Measurements from ENCODE around the gene DOCK1. TPM values are rescaled to one million over a fixed set of nuclear protein-coding genes. Genes with fewer than 3 reads are reported as not detected.

Gene DOCK1
- total and polyA plus RNA-seq, 7 experiments from 2014 or later: 0.11 to 1.2 (median 0.34) TPM; not detected in 2

GRCh38 chr10:127079392-127079791 lies 174.2 kb downstream of the DOCK1 start:
- intact Hi-C loops (cut with micrococcal nuclease): no loop called here
- no peaks in the 10 kb centered on the region for H3K36me3 ChIP-seq (ENCODE audit: control insufficient read depth in 2 of 3, insufficient read depth in 3 of 3, low read length in 3 of 3)
- H3K4me3 ChIP-seq (ENCODE audit: low read length): no peak overlapping the region
- H3K27me3 ChIP-seq (ENCODE audit: control insufficient read depth in 2 of 2, insufficient read depth in 2 of 2, low read length in 2 of 2): no peaks in the 10 kb centered on the region
- no peak overlapping the region for H3K27ac ChIP-seq (ENCODE audit: low read depth, low read length)
- Mint-ChIP-seq H3K27ac (no peak overlapping the region), H3K27me3 (peaks cover 0 to 22% (median 0%) of the 10 kb centered on the region in 5 donors), H3K9me3 (peaks cover 0 to 6% (median 0%) of the 10 kb centered on the region in 11 donors), H3K36me3 (no peaks in the 10 kb centered on the region), H3K4me1 (no peaks in the 10 kb centered on the region), H3K4me3 (no peak overlapping the region)
- H3K9me3 ChIP-seq (ENCODE audit: control insufficient read depth in 2 of 3, low read length in 3 of 3): no peaks in the 10 kb centered on the region
- ChIA-PET CTCF (no interaction called here), POLR2A (no interaction called here)
- ATAC-seq: no peak
- DNase-seq: no peak
- H3K4me1 ChIP-seq (ENCODE audit: control insufficient read depth in 2 of 2, insufficient read depth in 2 of 2, low read length in 2 of 2): no peaks in the 10 kb centered on the region

- Mint-ChIP-seq H3K27me3 (peaks cover 0 to 15% (median 0%) of the 10 kb centered on the region in 5 donors), H3K27ac (no peak overlapping the region), H3K4me1 (no peaks in the 10 kb centered on the region), H3K9me3 (peaks cover 0 to 6% (median 0%) of the 10 kb centered on the region in 11 donors), H3K36me3 (no peaks in the 10 kb centered on the region), H3K4me3 (no peak overlapping the region)
- ATAC-seq (no peak), DNase-seq (no peak)
- H3K27ac ChIP-seq (ENCODE audit: low read depth, low read length): no peak overlapping the region
- H3K9me3 ChIP-seq (ENCODE audit: control insufficient read depth in 2 of 3, low read length in 3 of 3): no peaks in the 10 kb centered on the region
- POLR2A ChIA-PET: no interaction called here
- no peaks in the 10 kb centered on the region for H3K27me3 ChIP-seq (ENCODE audit: control insufficient read depth in 2 of 2, insufficient read depth in 2 of 2, low read length in 2 of 2)
- intact Hi-C loops (cut with micrococcal nuclease): no loop called here
- H3K4me1 ChIP-seq (ENCODE audit: control insufficient read depth in 2 of 2, insufficient read depth in 2 of 2, low read length in 2 of 2): no peaks in the 10 kb centered on the region
- H3K4me3 ChIP-seq (ENCODE audit: low read length): no peak overlapping the region
- CTCF ChIA-PET: no interaction called here
- no peaks in the 10 kb centered on the region for H3K36me3 ChIP-seq (ENCODE audit: control insufficient read depth in 2 of 3, insufficient read depth in 3 of 3, low read length in 3 of 3)
Measured at GRCh38 chr10:127080317-127080716, 175.1 kb downstream of the DOCK1 start.

- Mint-ChIP-seq H3K4me1 (no peaks in the 10 kb centered on the region), H3K27me3 (peaks cover 0 to 12% (median 0%) of the 10 kb centered on the region in 5 donors), H3K27ac (no peak overlapping the region), H3K9me3 (peaks cover 0 to 6% (median 0%) of the 10 kb centered on the region in 11 donors), H3K4me3 (no peak overlapping the region), H3K36me3 (no peaks in the 10 kb centered on the region)
- Histone ChIP-seq H3K36me3 (ENCODE audit: control insufficient read depth in 2 of 3, insufficient read depth in 3 of 3, low read length in 3 of 3) (no peaks in the 10 kb centered on the region), H3K4me3 (ENCODE audit: low read length) (no peak overlapping the region), H3K9me3 (ENCODE audit: control insufficient read depth in 2 of 3, low read length in 3 of 3) (no peaks in the 10 kb centered on the region), H3K27ac (ENCODE audit: low read depth, low read length) (no peak overlapping the region), H3K4me1 (ENCODE audit: control insufficient read depth in 2 of 2, insufficient read depth in 2 of 2, low read length in 2 of 2) (no peaks in the 10 kb centered on the region), H3K27me3 (ENCODE audit: control insufficient read depth in 2 of 2, insufficient read depth in 2 of 2, low read length in 2 of 2) (no peaks in the 10 kb centered on the region)
- ChIA-PET POLR2A (no interaction called here), CTCF (no interaction called here)
- intact Hi-C loops (cut with micrococcal nuclease): no loop called here
- DNase-seq (no peak), ATAC-seq (no peak)
Measured at GRCh38 chr10:127081851-127082345, 176.7 kb downstream of the DOCK1 start.

GRCh38 chr10:127082651-127083050 lies 177.4 kb downstream of the DOCK1 start:
- Mint-ChIP-seq H3K9me3 (peaks cover 0 to 6% (median 0%) of the 10 kb centered on the region in 11 donors), H3K4me3 (no peak overlapping the region), H3K27me3 (peaks cover 0 to 12% (median 0%) of the 10 kb centered on the region in 5 donors), H3K36me3 (no peaks in the 10 kb centered on the region), H3K27ac (no peak overlapping the region), H3K4me1 (no peaks in the 10 kb centered on the region)
- Histone ChIP-seq H3K4me1 (ENCODE audit: control insufficient read depth in 2 of 2, insufficient read depth in 2 of 2, low read length in 2 of 2) (no peaks in the 10 kb centered on the region), H3K27me3 (ENCODE audit: control insufficient read depth in 2 of 2, insufficient read depth in 2 of 2, low read length in 2 of 2) (no peaks in the 10 kb centered on the region), H3K9me3 (ENCODE audit: control insufficient read depth in 2 of 3, low read length in 3 of 3) (no peaks in the 10 kb centered on the region), H3K36me3 (ENCODE audit: control insufficient read depth in 2 of 3, insufficient read depth in 3 of 3, low read length in 3 of 3) (no peaks in the 10 kb centered on the region), H3K27ac (ENCODE audit: low read depth, low read length) (no peak overlapping the region), H3K4me3 (ENCODE audit: low read length) (no peak overlapping the region)
- ATAC-seq (no peak), DNase-seq (no peak)
- intact Hi-C loops (cut with micrococcal nuclease): no loop called here
- ChIA-PET CTCF (no interaction called here), POLR2A (no interaction called here)

- CTCF ChIA-PET: no interaction called here
- H3K27me3 ChIP-seq (ENCODE audit: control insufficient read depth in 2 of 2, insufficient read depth in 2 of 2, low read length in 2 of 2): no peaks in the 10 kb centered on the region
- no peaks in the 10 kb centered on the region for H3K9me3 ChIP-seq (ENCODE audit: control insufficient read depth in 2 of 3, low read length in 3 of 3)
- ATAC-seq: no peak
- no peaks in the 10 kb centered on the region for H3K4me1 ChIP-seq (ENCODE audit: control insufficient read depth in 2 of 2, insufficient read depth in 2 of 2, low read length in 2 of 2)
- POLR2A ChIA-PET: no interaction called here
- no peak overlapping the region for H3K4me3 ChIP-seq (ENCODE audit: low read length)
- Mint-ChIP-seq H3K4me3 (no peak overlapping the region), H3K27ac (no peak overlapping the region), H3K27me3 (peaks cover 0 to 12% (median 0%) of the 10 kb centered on the region in 5 donors), H3K9me3 (peaks cover 0 to 6% (median 0%) of the 10 kb centered on the region in 11 donors), H3K4me1 (no peaks in the 10 kb centered on the region), H3K36me3 (no peaks in the 10 kb centered on the region)
- DNase-seq: no peak
- no peaks in the 10 kb centered on the region for H3K36me3 ChIP-seq (ENCODE audit: control insufficient read depth in 2 of 3, insufficient read depth in 3 of 3, low read length in 3 of 3)
- intact Hi-C loops (cut with micrococcal nuclease): no loop called here
- H3K27ac ChIP-seq (ENCODE audit: low read depth, low read length): no peak overlapping the region
Measured at GRCh38 chr10:127085957-127086356, 180.7 kb downstream of the DOCK1 start.

GRCh38 chr10:127088908-127089307 lies 183.7 kb downstream of the DOCK1 start:
- H3K36me3 ChIP-seq (ENCODE audit: control insufficient read depth in 2 of 3, insufficient read depth in 3 of 3, low read length in 3 of 3): no peaks in the 10 kb centered on the region
- no peaks in the 10 kb centered on the region for H3K27me3 Mint-ChIP-seq
- H3K4me1 ChIP-seq (ENCODE audit: control insufficient read depth in 2 of 2, insufficient read depth in 2 of 2, low read length in 2 of 2): no peaks in the 10 kb centered on the region
- H3K27me3 ChIP-seq (ENCODE audit: control insufficient read depth in 2 of 2, insufficient read depth in 2 of 2, low read length in 2 of 2): no peaks in the 10 kb centered on the region
- no peak for ATAC-seq
- POLR2A ChIA-PET: no interaction called here
- no peak overlapping the region for H3K27ac Mint-ChIP-seq
- H3K9me3 Mint-ChIP-seq: peaks cover 0 to 4% (median 0%) of the 10 kb centered on the region in 11 donors
- CTCF ChIA-PET: no interaction called here
- H3K9me3 ChIP-seq (ENCODE audit: control insufficient read depth in 2 of 3, low read length in 3 of 3): no peaks in the 10 kb centered on the region
- H3K36me3 Mint-ChIP-seq: no peaks in the 10 kb centered on the region
- no peak overlapping the region for H3K4me3 Mint-ChIP-seq
- H3K27ac ChIP-seq (ENCODE audit: low read depth, low read length): no peak overlapping the region
- H3K4me1 Mint-ChIP-seq: no peaks in the 10 kb centered on the region
- no peak overlapping the region for H3K4me3 ChIP-seq (ENCODE audit: low read length)
- DNase-seq: no peak
- intact Hi-C loops (cut with micrococcal nuclease): no loop called here

- ChIA-PET CTCF (no interaction called here), POLR2A (no interaction called here)
- DNase-seq (no peak), ATAC-seq (no peak)
- Histone ChIP-seq H3K36me3 (ENCODE audit: control insufficient read depth in 2 of 3, insufficient read depth in 3 of 3, low read length in 3 of 3) (no peaks in the 10 kb centered on the region), H3K4me3 (ENCODE audit: low read length) (no peak overlapping the region), H3K27me3 (ENCODE audit: control insufficient read depth in 2 of 2, insufficient read depth in 2 of 2, low read length in 2 of 2) (no peaks in the 10 kb centered on the region), H3K9me3 (ENCODE audit: control insufficient read depth in 2 of 3, low read length in 3 of 3) (no peaks in the 10 kb centered on the region), H3K27ac (ENCODE audit: low read depth, low read length) (no peak overlapping the region), H3K4me1 (ENCODE audit: control insufficient read depth in 2 of 2, insufficient read depth in 2 of 2, low read length in 2 of 2) (no peaks in the 10 kb centered on the region)
- Mint-ChIP-seq H3K36me3 (no peaks in the 10 kb centered on the region), H3K4me3 (no peak overlapping the region), H3K27ac (peak overlapping the region in 1 of 9 donors; percentile 49), H3K9me3 (peaks cover 0 to 4% (median 0%) of the 10 kb centered on the region in 11 donors), H3K4me1 (no peaks in the 10 kb centered on the region), H3K27me3 (peaks cover 0 to 3% (median 0%) of the 10 kb centered on the region in 5 donors)
- intact Hi-C loops (cut with micrococcal nuclease): no loop called here
Measured at GRCh38 chr10:127089446-127089845, 184.2 kb downstream of the DOCK1 start.
